HG03066 (cell line): ENCODE measurements around the gene ADAT2.

Source experiments
- ATAC-seq: cut with Tn5 transposase; IDR thresholded peaks from one replicate; pipeline ENCODE4 v1.9.1; 2021; ENCODE audit warnings: low read depth; ENCODE audit not compliant: unreplicated experiment

ADAT2 gene

DNA sequence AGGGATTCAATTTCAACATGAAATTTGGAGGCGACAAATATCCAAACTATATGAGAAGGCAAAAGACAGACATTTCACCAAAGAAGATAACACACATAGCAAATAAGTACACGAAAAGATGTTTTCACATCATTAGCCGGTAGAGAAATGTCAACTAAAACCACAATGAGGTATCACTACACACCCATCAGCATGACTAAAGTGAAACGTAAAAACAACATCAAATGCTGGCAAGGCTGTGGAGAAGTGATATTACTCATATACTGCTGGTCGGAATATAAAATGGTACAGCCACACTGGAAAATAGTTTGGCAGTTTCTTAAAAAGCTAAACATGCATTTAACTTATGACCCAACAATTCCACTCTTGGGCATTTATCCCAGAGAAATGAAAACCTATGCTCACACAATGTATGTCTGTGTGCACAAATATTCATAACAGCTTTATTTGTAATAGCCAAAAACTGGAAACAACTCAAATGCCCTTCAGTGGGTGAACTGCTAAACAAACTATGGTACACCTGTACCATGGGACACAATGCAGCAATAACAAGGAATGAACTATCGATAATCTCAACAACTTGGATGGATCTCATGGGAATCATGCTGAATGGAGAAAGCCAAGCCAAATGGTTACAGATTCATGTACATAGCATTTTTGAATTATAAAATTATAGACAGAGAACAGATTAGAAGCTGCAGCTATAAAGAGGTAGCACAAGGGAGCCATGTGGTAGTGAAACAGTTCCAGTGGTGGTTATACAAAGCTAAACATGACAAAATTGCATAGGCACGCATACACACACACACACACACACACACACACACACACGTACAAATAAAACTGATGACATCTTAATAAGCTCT is 8.6 kb downstream of the ADAT2 start:
- no peak for ATAC-seq

DNA sequence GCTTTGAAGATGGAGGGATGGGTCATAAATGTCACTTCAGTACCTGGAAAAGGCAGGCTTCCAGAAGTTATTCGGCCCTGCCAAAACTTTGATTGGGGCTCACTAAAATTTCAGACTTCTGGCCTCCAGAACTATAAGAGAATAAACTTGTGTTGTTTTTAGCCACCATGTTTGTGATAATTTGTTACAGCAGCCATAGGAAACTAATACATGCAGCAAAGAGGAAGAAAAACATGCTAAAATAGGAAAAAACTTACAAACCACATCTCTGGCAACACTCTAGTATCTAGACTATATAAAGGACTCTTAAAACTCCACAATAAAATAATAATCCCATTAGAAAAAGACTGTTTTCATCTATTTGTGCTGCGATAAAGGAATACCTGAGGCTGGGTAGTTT is 9.5 kb downstream of the ADAT2 start:
- no peak for ATAC-seq

DNA sequence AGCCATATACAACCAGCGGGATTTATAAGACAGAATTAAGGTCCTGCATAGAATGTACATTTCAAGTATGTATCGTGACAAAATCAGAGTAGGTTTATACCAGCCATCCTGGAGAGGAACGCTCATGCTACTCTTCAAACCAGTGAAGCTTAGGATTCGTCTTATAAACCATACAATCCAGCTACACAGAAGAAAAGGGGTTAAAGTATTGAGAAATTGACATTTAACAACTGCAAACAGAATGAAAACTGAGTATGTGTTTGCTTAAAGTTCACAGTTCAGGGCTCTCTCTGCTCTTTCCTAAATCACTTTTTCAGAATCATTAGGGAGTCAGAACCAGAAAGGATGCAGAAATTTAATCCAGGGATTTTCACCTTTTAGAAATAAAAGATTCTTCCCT is 17.9 kb downstream of the ADAT2 start:
- no peak for ATAC-seq

DNA sequence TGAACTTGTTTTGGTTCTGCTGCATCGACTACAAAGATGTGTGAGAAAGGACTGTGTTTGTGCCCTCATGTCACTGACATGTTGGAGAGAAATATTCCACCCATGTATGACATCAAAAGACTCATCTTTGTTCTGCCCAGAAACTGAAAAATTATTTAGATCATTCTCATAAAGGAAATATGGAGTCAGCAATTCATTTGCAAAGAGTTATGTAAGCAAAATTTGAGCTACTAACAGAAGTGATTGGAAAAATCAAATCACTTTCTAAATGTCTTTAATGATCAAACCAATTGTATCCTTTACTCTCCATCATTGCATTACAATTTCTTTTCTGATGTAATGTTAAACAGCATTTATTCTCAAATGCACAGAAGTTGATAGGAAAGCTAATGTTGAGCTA is 19.3 kb downstream of the ADAT2 start:
- ATAC-seq = no peak

DNA sequence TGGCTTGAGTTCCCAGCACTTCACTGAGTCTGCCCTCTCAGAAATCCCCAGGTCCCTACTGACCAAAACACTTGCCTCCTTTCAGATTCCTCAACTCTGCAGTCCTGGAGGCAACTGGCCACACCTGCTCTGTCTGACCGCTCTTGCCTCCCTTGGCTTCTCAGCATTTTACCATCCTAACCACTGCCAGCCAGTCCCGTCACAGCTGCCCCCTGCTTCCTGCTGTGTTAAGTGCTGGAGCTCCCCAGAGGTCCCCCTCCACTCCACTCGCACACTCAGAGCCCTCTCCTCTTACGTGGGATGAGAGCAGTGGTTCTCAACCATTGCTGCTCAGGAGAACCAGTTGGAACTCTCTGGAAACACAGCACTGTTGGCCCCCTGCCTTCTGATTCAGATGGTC is 20.5 kb downstream of the ADAT2 start:
- no peak for ATAC-seq

DNA sequence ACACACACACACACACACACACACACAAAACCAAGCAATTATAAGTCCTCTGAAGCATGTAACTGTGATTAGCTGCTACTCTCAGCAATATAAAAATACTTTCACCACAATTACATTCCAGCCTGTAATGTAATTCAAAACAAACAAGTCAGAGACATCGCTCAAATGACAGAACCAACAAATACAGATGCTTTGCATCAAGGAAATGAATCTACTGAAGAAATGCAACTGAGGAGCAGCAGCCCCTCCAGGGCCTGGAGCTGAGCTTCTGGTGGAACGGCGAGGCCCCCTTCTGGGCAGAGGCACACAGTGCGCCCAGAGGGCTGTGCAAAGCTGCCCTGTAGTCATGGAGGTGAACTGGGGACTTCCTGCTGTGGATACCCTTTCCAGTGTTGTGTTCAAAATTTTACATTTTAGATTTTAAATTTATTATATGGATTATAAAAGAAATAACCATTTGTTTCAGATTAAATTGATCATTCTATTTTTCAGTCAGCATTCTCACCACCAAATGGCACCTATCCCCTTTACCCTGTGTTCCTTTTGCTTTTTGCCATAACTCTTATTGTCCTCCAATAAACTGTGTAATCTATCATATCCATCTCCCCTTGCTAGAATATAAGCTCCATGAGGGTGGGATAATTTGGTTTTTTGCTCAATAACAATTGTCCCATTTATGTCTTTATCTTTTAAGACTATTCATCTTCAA is 23.2 kb downstream of the ADAT2 start:
- peak; percentile 98 for ATAC-seq

DNA sequence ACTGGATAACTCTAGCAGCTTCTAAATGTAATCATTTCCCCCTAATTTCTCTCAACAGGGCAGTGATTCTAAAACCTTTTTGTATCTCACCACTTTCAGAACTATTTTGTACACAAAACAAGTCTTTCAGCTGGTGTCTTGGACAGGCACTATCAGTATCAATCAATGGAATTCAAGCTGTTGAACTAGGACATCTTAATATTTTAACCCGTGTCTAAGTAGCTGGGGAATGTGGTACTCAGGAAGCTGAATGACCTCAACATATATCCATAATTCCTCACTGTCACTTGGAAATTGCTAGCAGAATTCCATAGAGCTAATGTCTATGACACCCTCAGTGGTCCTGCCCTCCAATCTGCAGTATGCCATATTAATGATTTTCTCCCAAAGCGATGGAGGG is 24.5 kb downstream of the ADAT2 start:
- ATAC-seq = no peak

DNA sequence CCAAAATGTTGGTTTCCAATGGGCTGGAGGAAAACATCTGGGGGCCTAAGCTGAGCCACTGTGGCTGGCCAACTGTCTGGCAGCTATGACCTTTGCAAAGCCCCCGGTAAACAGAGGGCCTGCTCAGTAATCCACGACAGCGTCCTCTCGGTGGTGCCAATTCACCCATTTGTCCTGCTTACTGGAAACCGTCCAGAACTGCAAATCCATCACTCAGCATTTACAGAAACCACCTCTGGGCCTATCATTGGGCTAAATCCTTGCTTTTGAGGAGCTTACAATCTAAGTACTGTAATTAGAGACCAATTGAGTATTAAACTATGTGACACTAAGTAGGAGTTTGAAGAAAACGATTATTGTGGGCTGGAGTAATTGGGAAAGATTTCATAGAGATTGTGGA is 31.0 kb downstream of the ADAT2 start:
- ATAC-seq = no peak

DNA sequence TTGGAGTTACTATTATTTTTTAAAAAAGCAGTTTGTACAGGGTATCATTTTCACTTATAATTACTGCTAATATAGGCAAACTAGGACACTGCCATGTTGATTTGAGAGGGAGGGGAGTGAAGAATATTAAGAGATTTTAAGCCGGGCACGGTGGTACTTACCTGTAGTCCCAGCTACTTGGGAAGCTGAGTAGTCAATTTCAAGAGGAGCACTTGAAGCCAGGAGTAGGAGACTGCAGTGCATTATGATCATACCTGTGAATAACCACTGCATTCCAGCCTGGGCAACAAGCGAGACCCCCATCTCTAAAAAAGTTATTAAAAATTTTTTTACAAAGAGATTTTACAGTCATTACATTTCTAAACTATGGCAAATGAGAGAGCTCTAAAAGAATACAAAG is 35.7 kb downstream of the ADAT2 start:
- no peak for ATAC-seq

DNA sequence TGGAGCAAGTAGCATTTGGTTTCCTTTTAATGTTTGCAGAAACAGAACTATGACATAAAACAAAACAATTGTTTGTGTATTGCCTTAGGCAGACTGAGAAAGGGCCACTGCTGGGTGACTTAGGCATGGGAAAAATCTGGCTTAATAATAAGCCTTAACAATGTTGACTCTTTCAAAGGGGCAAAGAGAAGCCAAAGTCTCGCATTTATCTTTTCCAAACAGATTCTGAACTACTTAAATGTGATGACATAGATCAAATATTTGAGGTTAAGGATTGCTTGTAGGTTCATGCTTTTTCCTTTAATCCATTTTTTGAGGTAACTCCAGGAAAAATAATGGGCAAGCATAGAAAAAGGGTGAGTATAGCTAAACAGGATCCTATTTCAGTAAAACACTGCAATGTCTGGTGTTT is 39.6 kb downstream of the ADAT2 start:
- ATAC-seq = no peak

DNA sequence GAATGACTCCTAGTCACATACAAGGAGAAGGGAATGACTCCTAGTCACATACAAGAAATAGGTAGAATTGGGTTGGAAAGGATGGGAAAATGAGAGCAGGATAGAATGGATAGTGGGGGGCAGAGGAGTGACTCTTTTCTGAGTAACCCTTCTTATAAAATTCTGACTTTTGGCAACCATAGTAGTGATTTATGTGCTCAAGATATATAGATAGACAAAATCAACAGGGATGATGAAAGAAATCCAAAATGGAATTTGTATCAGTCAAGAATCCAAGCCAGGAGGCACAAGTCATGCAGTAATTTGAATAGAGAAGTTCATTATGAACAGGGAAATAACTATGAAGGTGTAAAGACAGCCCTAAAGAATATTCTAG is 41.7 kb downstream of the ADAT2 start:
- ATAC-seq = no peak

DNA sequence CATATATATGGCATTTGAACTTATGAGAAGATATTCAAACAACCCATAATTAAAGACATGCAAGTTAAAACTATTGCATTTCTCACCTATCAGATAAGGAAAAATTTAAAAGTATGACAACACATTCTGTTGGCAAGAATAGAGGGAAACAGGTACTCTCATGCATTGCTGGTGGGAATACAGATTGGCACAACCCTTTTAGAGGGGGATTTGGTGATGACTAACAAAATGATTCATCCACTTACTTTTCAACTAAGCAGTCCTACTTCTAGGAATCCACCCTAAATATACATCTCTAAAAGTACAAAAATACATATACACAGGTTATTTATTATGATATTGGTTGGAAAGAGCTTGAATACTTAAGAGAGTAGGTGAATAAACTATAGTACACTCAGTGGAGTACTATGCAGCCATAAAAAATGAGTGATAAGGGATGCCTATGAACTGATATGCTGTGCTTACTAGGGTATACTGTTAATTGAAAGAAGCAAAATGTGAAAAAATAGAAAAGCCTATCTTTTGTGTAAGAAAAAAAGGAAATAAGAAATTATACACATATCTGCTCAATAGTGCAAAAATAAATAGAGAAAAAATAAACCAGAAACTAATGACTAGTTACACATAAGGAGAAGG is 42.2 kb downstream of the ADAT2 start:
- no peak for ATAC-seq

DNA sequence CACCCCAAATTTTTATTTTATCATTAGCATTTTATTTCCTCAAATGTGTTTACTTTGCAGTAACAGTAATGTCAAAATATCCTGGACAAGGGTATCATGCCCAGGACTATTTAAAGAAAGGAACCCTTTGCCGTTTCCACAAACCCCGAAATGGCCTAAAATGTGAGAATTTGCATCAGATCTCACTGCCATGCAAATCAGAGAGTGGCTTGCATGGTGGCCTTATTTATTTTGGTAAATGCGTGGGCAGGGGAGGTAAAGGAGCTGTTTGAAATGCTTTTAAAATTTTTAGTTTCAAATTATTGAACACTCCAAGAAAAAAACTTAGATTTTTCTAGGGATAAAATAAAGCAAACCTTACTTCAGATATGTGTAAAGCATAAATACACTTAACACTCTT is 43.8 kb downstream of the ADAT2 start:
- no peak for ATAC-seq

DNA sequence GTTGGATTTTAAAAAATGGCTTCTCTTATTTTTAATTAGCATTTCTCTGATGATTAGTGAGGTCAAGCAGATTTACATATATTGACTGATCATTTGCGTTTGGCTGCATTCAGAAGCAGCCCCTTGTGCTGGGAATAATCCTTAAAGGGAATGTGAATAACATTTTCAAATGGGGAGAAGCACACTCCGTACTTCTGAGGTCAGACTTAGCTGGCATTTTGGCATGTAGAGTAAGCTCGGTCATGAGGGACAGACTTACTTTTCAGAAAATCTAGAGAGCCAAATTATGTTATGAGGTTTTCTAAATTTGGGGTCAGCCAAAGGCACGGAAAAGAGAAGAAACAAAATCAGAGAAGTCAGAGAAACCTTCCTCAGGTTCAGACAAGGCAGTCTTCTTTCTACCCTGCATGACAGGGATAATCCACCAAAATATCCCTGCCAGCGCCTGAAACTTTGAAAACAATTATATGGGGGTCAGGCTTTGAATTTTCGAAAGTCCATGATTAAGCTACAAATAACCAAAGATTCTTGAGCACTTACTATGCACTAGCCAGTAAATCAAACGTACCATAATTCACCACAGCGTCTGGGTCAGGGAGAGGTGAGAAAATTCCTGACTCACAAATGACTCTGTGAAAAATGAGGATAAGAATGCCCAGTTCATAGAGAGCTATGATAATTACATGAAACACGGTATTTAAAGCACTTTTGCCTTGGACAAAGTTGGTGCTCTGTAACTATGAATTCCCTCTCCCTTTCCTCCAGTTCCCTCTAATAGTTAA is 44.9 kb downstream of the ADAT2 start:
- no peak for ATAC-seq

DNA sequence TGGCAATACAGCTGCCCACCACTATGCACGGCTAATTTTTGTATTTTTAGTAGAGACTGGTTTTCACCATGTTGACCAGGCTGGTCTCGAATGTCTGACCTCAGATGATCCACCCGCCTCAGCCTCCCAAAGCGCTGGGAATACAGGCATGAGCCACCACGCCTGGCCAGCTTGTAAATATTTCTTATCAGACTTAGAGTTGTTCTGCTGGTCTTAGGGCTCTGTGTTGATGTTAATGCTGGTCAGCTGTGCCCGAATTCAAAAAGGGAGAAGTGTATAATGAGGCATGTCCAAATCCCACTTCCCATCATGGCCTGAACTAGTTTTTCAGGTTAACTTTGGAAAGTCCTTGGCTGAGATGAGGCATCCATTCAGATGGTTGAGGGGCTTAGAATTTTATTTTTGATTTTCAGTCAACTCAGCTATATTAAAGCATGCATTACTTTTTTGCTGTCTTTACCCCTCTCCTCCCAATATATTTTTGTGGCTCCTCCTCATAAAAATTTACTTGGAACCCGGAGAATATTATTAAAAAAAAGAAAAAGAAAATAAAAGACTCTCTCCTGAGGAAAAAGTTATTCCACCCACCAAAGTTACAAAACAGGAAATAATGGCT is 47.7 kb downstream of the ADAT2 start:
- no peak for ATAC-seq

DNA sequence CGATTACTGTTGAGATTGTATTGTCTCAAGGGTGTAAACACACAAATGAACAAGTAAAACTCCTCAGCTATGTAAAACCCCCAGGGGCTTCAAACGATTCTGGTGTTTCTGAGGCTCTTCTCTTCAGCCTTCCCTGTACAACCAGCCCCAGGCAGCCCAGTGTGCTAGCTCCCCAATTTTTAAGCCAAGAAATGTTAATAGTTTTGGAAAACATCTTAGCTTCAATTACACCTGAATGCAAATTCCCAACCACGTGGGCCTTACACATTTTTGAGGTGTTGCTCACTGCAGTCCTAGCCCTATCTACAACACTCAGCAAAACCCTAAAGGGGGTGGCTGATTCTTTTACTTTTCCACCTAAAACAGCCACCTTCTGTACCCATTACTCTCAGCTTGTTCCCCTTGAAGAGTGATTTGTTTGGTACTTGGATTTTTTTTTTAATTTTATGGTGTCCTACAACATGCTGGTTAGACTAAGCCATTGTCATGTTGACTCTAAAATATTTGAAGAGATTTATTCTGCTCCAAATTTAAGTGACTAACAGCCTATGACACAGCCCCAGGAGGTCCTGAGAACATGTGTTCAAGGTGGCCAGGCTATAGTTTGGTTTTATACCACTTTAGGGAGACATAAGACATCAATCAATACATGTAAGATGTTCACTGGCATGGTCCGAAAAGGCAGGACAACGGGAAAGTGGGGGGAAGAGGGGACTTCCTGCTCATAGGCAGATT is 48.7 kb downstream of the ADAT2 start:
- no peak for ATAC-seq

DNA sequence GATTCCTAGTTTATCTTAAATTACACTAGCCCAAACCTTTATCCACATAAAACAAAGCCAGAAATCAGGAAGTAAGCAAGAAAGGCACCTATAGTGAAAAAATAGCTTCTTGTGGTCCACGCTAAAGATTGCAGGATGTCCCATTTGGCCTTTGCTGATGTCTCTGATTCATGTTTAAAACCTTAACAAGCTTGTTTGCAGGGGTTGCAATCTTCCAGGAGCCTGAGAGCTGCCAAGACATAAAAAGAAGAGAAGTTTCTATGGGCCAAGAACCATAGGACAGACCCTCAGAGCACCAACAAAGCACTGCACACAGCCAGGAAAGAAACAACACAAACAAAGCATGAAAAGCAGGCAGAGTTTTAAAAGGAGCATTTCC is 49.4 kb downstream of the ADAT2 start:
- no peak for ATAC-seq

DNA sequence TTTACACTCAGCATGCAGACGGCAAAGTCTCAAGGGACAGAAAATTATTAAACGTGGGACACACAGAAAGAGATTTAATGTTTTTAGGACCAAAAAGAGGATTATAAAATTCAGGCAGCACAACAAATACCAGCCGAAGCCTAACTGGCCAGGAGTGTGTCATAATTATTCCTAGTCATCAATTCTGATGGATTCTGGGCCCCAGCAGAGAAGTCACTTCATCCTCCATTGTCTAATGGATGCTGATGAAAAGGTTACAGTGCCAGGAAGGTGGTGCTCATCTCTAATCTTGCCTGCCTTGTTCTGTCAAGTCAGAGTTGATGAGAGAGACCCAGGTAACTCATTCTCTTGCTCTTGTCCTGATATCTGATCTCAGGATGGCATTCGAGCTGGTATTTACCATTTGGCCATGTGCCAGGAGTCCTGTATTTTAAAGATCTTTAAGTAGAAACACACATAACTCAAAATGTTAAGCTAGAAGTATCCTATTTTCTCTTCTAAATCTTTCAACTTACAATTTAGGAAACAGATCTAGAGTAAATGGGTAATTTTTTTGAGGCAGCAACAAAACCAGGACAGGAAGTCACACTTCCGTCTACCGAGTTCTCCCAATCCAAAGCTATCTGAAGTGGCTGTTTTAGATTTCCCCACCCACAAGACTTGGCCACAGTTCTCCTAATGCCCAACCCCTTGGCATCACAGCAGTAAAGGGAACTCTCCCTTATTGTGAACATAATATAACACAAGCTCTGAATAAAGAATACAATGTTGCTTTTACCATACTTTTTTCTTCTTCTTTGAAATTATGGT is 50.0 kb downstream of the ADAT2 start:
- peak; percentile 49 for ATAC-seq

DNA sequence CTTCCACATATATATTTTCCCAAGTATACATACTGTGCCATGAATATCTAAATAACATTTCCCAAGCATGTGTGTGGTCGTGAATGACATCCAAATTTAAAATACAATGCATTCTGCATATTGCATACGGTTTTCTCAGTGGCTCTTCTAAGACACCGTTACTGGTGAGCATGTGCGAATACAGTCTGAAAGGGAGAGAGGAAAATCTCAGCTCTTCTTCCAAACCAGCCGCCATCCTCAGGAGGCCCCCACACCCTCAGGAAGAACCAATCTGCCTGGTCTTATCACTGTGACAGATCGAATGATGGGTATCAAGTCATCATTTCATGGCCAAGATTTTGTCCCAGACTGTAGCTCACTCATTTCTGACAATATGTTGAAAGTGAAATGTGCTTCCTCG is 50.7 kb downstream of the ADAT2 start:
- ATAC-seq = no peak
